Right ventricle myocardium inferior (tissue), 1 donor: Measurements from ENCODE around the gene ITPR1. TPM values are rescaled to one million over a fixed set of nuclear protein-coding genes. Genes with fewer than 3 reads are reported as not detected.

Experiments used
- ATAC-seq: fragments of 200-7000 bp; cut with Tn5 transposase; one replicate; pipeline ENCODE4 v1.9.1; 2020; ENCODE audit warnings: mild to moderate bottlenecking, moderate library complexity
- DNase-seq: peaks from one replicate; pipeline ENCODE4 v3.0.0; 2021; ENCODE audit errors: missing footprints
- intact Hi-C: fragments of 100-400 bp; cut with DNase I; formaldehyde crosslinking; loops from one replicate; pipeline ENCODE4 v1.11.0; 2022
- total RNA-seq: library from RNA; stranded (reverse); fragmentation: NEBNext Ultra II Directional; extraction: Animal tissue kit (Norgen Biotek cat#: 25700); gene quantifications from one replicate; pipeline ENCODE4 v1.2.1, GENCODE V29; 2021
- donor health status: DM: no; HTN: yes; CAD: no; lungs with severe emphysema.

Gene ITPR1
- total RNA-seq, 1 donor from 2014 or later = 22.4 TPM

GRCh38 chr3:4885316-4885715 lies 392.2 kb downstream of the ITPR1 start:
- ATAC-seq = no peak
- DNase-seq = no peak
- intact Hi-C loops = no loop called here

- no peak for ATAC-seq
- intact Hi-C loops = no loop called here
- no peak for DNase-seq
These were observed 393.3 kb downstream of the ITPR1 start for GRCh38 chr3:4886448-4886847.

GRCh38 chr3:4887177-4887576 lies 394.0 kb downstream of the ITPR1 start:
- intact Hi-C loops = no loop called here
- ATAC-seq (no peak), DNase-seq (no peak)

GRCh38 chr3:4888913-4889846 lies 396.0 kb downstream of the ITPR1 start:
- no peak for ATAC-seq
- no peak for DNase-seq
- intact Hi-C loops = no loop called here

GRCh38 chr3:4889896-4890295 lies 396.7 kb downstream of the ITPR1 start:
- intact Hi-C loops = no loop called here
- DNase-seq (no peak), ATAC-seq (no peak)

GRCh38 chr3:4894891-4895530 lies 401.9 kb downstream of the ITPR1 start:
- DNase-seq (no peak), ATAC-seq (no peak)
- intact Hi-C loops = no loop called here

- ATAC-seq = no peak
These were observed 402.7 kb downstream of the ITPR1 start for GRCh38 chr3:4895838-4896237.

More at GRCh38 chr3:4895838-4896237, 402.7 kb downstream of the ITPR1 start:
- no peak for DNase-seq
- intact Hi-C loops = no loop called here

Other genes with a start within 250 kb of the ITPR1 start
- 15.9 TPM for gene SETMAR, start 190.0 kb upstream of the ITPR1 start, total RNA-seq
- 8.4 TPM for gene SUMF1, start 26.1 kb upstream of the ITPR1 start, total RNA-seq